Mucosa of rectum (tissue), 2 donors: Measurements from ENCODE around the gene GAK.

Experiments used
- H3K27ac ChIP-seq, 2 donors: one replicate each; pipeline ENCODE4 v1.7.0; 2013; ENCODE audit warnings: inconsistent platforms in 2 of 2, low read depth in 2 of 2, low read length in 2 of 2
- H3K27me3 ChIP-seq, 2 donors: one replicate each; pipeline ENCODE4 v1.7.0; 2013; ENCODE audit warnings: low read length in 2 of 2; ENCODE audit not compliant: control insufficient read depth in 2 of 2, insufficient read depth in 2 of 2
- H3K36me3 ChIP-seq, 2 donors: one replicate each; pipeline ENCODE4 v1.7.0; 2013; ENCODE audit warnings: low read length in 2 of 2; ENCODE audit not compliant: control insufficient read depth in 2 of 2, insufficient read depth in 2 of 2
- H3K4me1 ChIP-seq, 2 donors: one replicate each; pipeline ENCODE4 v1.7.0; 2013; ENCODE audit warnings: low read length in 2 of 2, mild to moderate bottlenecking in 1 of 2; ENCODE audit not compliant: control insufficient read depth in 2 of 2, insufficient read depth in 2 of 2
- H3K4me3 ChIP-seq, 2 donors: one replicate each; pipeline ENCODE4 v1.7.0; 2013; ENCODE audit warnings: low read length in 2 of 2
- H3K9ac ChIP-seq, 2 donors: one replicate each; pipeline ENCODE4 v1.7.0; 2013; ENCODE audit warnings: low read length in 2 of 2, low read depth in 1 of 2, mild to moderate bottlenecking in 1 of 2
- H3K9me3 ChIP-seq, 2 donors: one replicate each; pipeline ENCODE4 v1.7.0; 2013; ENCODE audit warnings: low read length in 2 of 2; ENCODE audit not compliant: control insufficient read depth in 2 of 2
- donor health status: healthy.
- donor health status: Normal muscosa, but diverticular disease.

Gene GAK

GRCh38 chr4:963276-964225 lies 31.4 kb upstream of the GAK start:
- Histone ChIP-seq H3K4me3 (peak overlapping the region; percentile 48 to 50), H3K27ac (peak overlapping the region; percentile 83 to 93), H3K36me3 (peaks cover 32 to 45% of the 10 kb centered on the region in 2 donors), H3K9ac (peak overlapping the region in 1 of 2 donors; percentile 86), H3K9me3 (no peaks in the 10 kb centered on the region), H3K27me3 (no peaks in the 10 kb centered on the region), H3K4me1 (peaks cover 17 to 23% of the 10 kb centered on the region in 2 donors)

- Histone ChIP-seq H3K9me3 (no peaks in the 10 kb centered on the region), H3K36me3 (peaks cover 38 to 51% of the 10 kb centered on the region in 2 donors), H3K4me3 (peak overlapping the region; percentile 48 to 50), H3K27me3 (no peaks in the 10 kb centered on the region), H3K9ac (peak overlapping the region; percentile 41 to 86), H3K27ac (peak overlapping the region; percentile 83 to 93), H3K4me1 (peaks cover 17 to 23% of the 10 kb centered on the region in 2 donors)
Measured at GRCh38 chr4:962231-963208, 30.4 kb upstream of the GAK start.

- Histone ChIP-seq H3K36me3 (peaks cover 31 to 51% of the 10 kb centered on the region in 2 donors), H3K4me1 (peaks cover 17 to 23% of the 10 kb centered on the region in 2 donors), H3K27ac (peak overlapping the region; percentile 83 to 93), H3K9ac (peak overlapping the region in 1 of 2 donors; percentile 86), H3K27me3 (no peaks in the 10 kb centered on the region), H3K4me3 (peak overlapping the region; percentile 44 to 48), H3K9me3 (no peaks in the 10 kb centered on the region)
Measured at GRCh38 chr4:961351-962230, 29.5 kb upstream of the GAK start.

GRCh38 chr4:960636-961350 lies 28.7 kb upstream of the GAK start:
- Histone ChIP-seq H3K27me3 (no peaks in the 10 kb centered on the region), H3K9me3 (no peaks in the 10 kb centered on the region), H3K4me3 (no peak overlapping the region), H3K36me3 (peaks cover 29 to 46% of the 10 kb centered on the region in 2 donors), H3K27ac (peak overlapping the region in 1 of 2 donors; percentile 41), H3K9ac (no peak overlapping the region), H3K4me1 (peaks cover 17 to 23% of the 10 kb centered on the region in 2 donors)

GRCh38 chr4:960140-960635 lies 28.1 kb upstream of the GAK start:
- Histone ChIP-seq H3K9me3 (no peaks in the 10 kb centered on the region), H3K36me3 (peaks cover 29 to 40% of the 10 kb centered on the region in 2 donors), H3K27me3 (no peaks in the 10 kb centered on the region), H3K4me1 (peaks cover 17 to 23% of the 10 kb centered on the region in 2 donors), H3K4me3 (no peak overlapping the region), H3K27ac (no peak overlapping the region), H3K9ac (no peak overlapping the region)

- Histone ChIP-seq H3K4me3 (no peak overlapping the region), H3K27ac (no peak overlapping the region), H3K9me3 (no peaks in the 10 kb centered on the region), H3K4me1 (peaks cover 17 to 23% of the 10 kb centered on the region in 2 donors), H3K27me3 (no peaks in the 10 kb centered on the region), H3K9ac (no peak overlapping the region), H3K36me3 (peaks cover 29 to 34% of the 10 kb centered on the region in 2 donors)
Measured at GRCh38 chr4:959338-960139, 27.4 kb upstream of the GAK start.

- Histone ChIP-seq H3K27me3 (no peaks in the 10 kb centered on the region), H3K4me1 (peaks cover 17 to 23% of the 10 kb centered on the region in 2 donors), H3K27ac (no peak overlapping the region), H3K9ac (no peak overlapping the region), H3K36me3 (peaks cover 29 to 30% of the 10 kb centered on the region in 2 donors), H3K9me3 (no peaks in the 10 kb centered on the region), H3K4me3 (no peak overlapping the region)
Measured at GRCh38 chr4:958696-959337, 26.7 kb upstream of the GAK start.

GRCh38 chr4:958314-958665 lies 26.2 kb upstream of the GAK start:
- H3K4me1 ChIP-seq, result peaks cover 12 to 19% of the 10 kb centered on the region in 2 donors
- no peak overlapping the region for H3K27ac ChIP-seq
- peaks cover 29 to 30% of the 10 kb centered on the region in 2 donors for H3K36me3 ChIP-seq
- no peak overlapping the region for H3K9ac ChIP-seq
- H3K4me3 ChIP-seq, result no peak overlapping the region
- no peaks in the 10 kb centered on the region for H3K9me3 ChIP-seq
- no peaks in the 10 kb centered on the region for H3K27me3 ChIP-seq
